CD4-positive, alpha-beta T cell (primary cell): ENCODE data around the gene ELOVL5. TPM values are rescaled to one million over a fixed set of nuclear protein-coding genes. Genes with fewer than 3 reads are reported as not detected.

Experiments
- ATAC-seq: fragments of 200-7000 bp; cut with Tn5 transposase; one replicate; pipeline ENCODE4 v1.10.0; 2022; ENCODE audit warnings: mild to moderate bottlenecking; ENCODE audit not compliant: poor library complexity
- CTCF ChIA-PET: fragments of 350-600 bp; sonication (Branson Sonifier 250); formaldehyde crosslinking; loops from one replicate; lab custom pipeline; 2021; ENCODE audit warnings: antibody characterized with exemption, inconsistent platforms; lab: Charles Lee
- POLR2A ChIA-PET: fragments of 350-600 bp; sonication (Branson Sonifier 250); formaldehyde crosslinking; loops from one replicate; lab custom pipeline; 2021; ENCODE audit warnings: antibody characterized with exemption, inconsistent platforms; lab: Charles Lee
- DNase-seq, 14 experiments: peaks; one replicate each; pipeline ENCODE4 v3.0.0-alpha.2; 2013 to 2020; ENCODE audit warnings: mixed read lengths in 2 of 14
- H3K27ac ChIP-seq, 2 donors: one replicate each; pipeline versions ENCODE4 v1.5.1 to v1.7.0; 2013; ENCODE audit warnings: low read length in 2 of 2, low read depth in 1 of 2, mild to moderate bottlenecking in 1 of 2
- H3K27me3 ChIP-seq, 2 experiments: 1 replicate in 1 of 2; 2 replicates in 1 of 2; pipeline versions ENCODE4 v1.6.1 to v1.7.0; 2013; ENCODE audit warnings: low read length in 2 of 2, control low read depth in 1 of 2, mild to moderate bottlenecking in 1 of 2, moderate library complexity in 1 of 2; ENCODE audit not compliant: insufficient read depth in 2 of 2, control insufficient read depth in 1 of 2
- H3K36me3 ChIP-seq: one replicate; pipeline ENCODE4 v1.6.1; 2013; ENCODE audit warnings: low read length, control low read depth; ENCODE audit not compliant: insufficient read depth
- H3K4me1 ChIP-seq: one replicate; pipeline ENCODE4 v1.6.1; 2013; ENCODE audit warnings: low read length, control low read depth; ENCODE audit not compliant: insufficient read depth
- H3K4me3 ChIP-seq: one replicate; pipeline ENCODE4 v1.5.1; 2013; ENCODE audit warnings: mild to moderate bottlenecking, low read length, moderate library complexity
- H3K9me3 ChIP-seq, 2 experiments: 1 replicate in 1 of 2; 2 replicates in 1 of 2; pipeline versions ENCODE4 v1.6.1 to v1.7.0; 2013; ENCODE audit warnings: low read length in 2 of 2, mild to moderate bottlenecking in 2 of 2, control low read depth in 1 of 2, moderate library complexity in 1 of 2; ENCODE audit not compliant: control insufficient read depth in 1 of 2, insufficient read depth in 1 of 2
- H3K27ac Mint-ChIP-seq: one replicate; pipeline ENCODE4 v1.8.0; 2020; ENCODE audit warnings: mixed read lengths
- H3K27me3 Mint-ChIP-seq: one replicate; pipeline ENCODE4 v1.8.0; 2021; ENCODE audit warnings: mixed read lengths
- H3K36me3 Mint-ChIP-seq: one replicate; pipeline ENCODE4 v1.8.0; 2021; ENCODE audit warnings: low read depth, mixed read lengths
- H3K4me1 Mint-ChIP-seq: one replicate; pipeline ENCODE4 v1.8.0; 2021; ENCODE audit warnings: low read depth, mixed read lengths
- H3K4me3 Mint-ChIP-seq: one replicate; pipeline ENCODE4 v1.8.0; 2020; ENCODE audit warnings: mild to moderate bottlenecking, mixed read lengths
- H3K9me3 Mint-ChIP-seq: one replicate; pipeline ENCODE4 v1.8.0; 2020; ENCODE audit warnings: mixed read lengths
- CTCF ChIP-seq: fragments of 200-600 bp; IDR thresholded peaks from one replicate; pipeline ENCODE4 v1.8.0; 2022; ENCODE audit warnings: antibody characterized with exemption, mild to moderate bottlenecking
- intact Hi-C, 2 experiments: fragments of 100-400 bp; cut with DNase I in 1 of 2; cut with micrococcal nuclease in 1 of 2; formaldehyde crosslinking; loops; one replicate each; pipeline versions ENCODE4 v1.15.1 to v1.9.0; 2023 to 2025; cut with DNase I, micrococcal nuclease
- total RNA-seq, 174 experiments: library from RNA in 2 of 174; stranded (reverse) in 2 of 174; gene quantifications; one replicate each; pipeline ENCODE4 v1.2.3 and lab custom pipeline; 2021 to 2026

Gene ELOVL5
- total RNA-seq, 2 experiments from 2014 or later, result 78.0 to 86.8 TPM

- Histone ChIP-seq H3K4me3 (no peak overlapping the region), H3K4me1 (peaks cover 43% of the 10 kb centered on the region), H3K27ac (no peak overlapping the region), H3K36me3 (peaks cover 41% of the 10 kb centered on the region), H3K9me3 (no peaks in the 10 kb centered on the region), H3K27me3 (no peaks in the 10 kb centered on the region)
- Mint-ChIP-seq H3K27me3 (no peaks in the 10 kb centered on the region), H3K4me3 (no peak overlapping the region), H3K27ac (peak overlapping the region; percentile 24), H3K36me3 (peaks cover 59% of the 10 kb centered on the region), H3K9me3 (no peaks in the 10 kb centered on the region), H3K4me1 (peaks cover 79% of the 10 kb centered on the region)
- no peak for TF ChIP-seq CTCF
- CTCF ChIA-PET, result interaction anchor here (1.4 kb wide), 1 partner anchor 112 kb away, joined by 7 read pairs; no protein-coding TSS in a partner anchor
- POLR2A ChIA-PET, result interaction anchor here (1.8 kb wide), 1 partner anchor 9 kb away, joined by 6 read pairs; no protein-coding TSS in a partner anchor
- intact Hi-C loops, result no loop called here
- DNase-seq, result no peak
- no peak for ATAC-seq
Measured at GRCh38 chr6:53282234-53282633, 66.5 kb downstream of the ELOVL5 start.

GRCh38 chr6:53281518-53282215 lies 67.1 kb downstream of the ELOVL5 start:
- Histone ChIP-seq H3K27me3 (no peaks in the 10 kb centered on the region), H3K36me3 (peaks cover 44% of the 10 kb centered on the region), H3K9me3 (no peaks in the 10 kb centered on the region), H3K27ac (no peak overlapping the region), H3K4me3 (no peak overlapping the region), H3K4me1 (peaks cover 43% of the 10 kb centered on the region)
- Mint-ChIP-seq H3K27me3 (no peaks in the 10 kb centered on the region), H3K36me3 (peaks cover 61% of the 10 kb centered on the region), H3K4me1 (peaks cover 79% of the 10 kb centered on the region), H3K4me3 (no peak overlapping the region), H3K27ac (peak overlapping the region; percentile 24), H3K9me3 (no peaks in the 10 kb centered on the region)
- ATAC-seq (no peak), DNase-seq (no peak)
- ChIA-PET CTCF (interaction anchor here (1.1 kb wide), 1 partner anchor 129 kb away, joined by 3 read pairs; no protein-coding TSS in a partner anchor), POLR2A (interaction anchor here (1.8 kb wide), 1 partner anchor 9 kb away, joined by 6 read pairs; no protein-coding TSS in a partner anchor)
- intact Hi-C loops, result no loop called here
- TF ChIP-seq CTCF, result no peak

GRCh38 chr6:53280207-53280606 lies 68.5 kb downstream of the ELOVL5 start:
- H3K4me1 ChIP-seq, result peaks cover 37% of the 10 kb centered on the region

More at GRCh38 chr6:53280207-53280606, 68.5 kb downstream of the ELOVL5 start:
- Mint-ChIP-seq H3K27ac (no peak overlapping the region), H3K9me3 (no peaks in the 10 kb centered on the region), H3K4me3 (peak overlapping the region; percentile 11), H3K36me3 (peaks cover 74% of the 10 kb centered on the region), H3K4me1 (peaks cover 77% of the 10 kb centered on the region), H3K27me3 (no peaks in the 10 kb centered on the region)
- Histone ChIP-seq H3K9me3 (no peaks in the 10 kb centered on the region), H3K27ac (no peak overlapping the region), H3K4me3 (no peak overlapping the region), H3K27me3 (no peaks in the 10 kb centered on the region), H3K36me3 (peaks cover 56% of the 10 kb centered on the region)
- CTCF ChIA-PET, result interaction anchor here (1.3 to 1.9 kb wide), 2 partner anchors 10 to 63 kb away, joined by 3 to 7 read pairs; no protein-coding TSS in a partner anchor
- ATAC-seq (no peak), DNase-seq (no peak)
- no peak for TF ChIP-seq CTCF
- POLR2A ChIA-PET, result interaction anchor here (1.0 to 1.8 kb wide), 4 partner anchors 11 to 114 kb away, joined by 3 to 7 read pairs (median 4); no protein-coding TSS in a partner anchor
- intact Hi-C loops, result no loop called here
